Skin of body (tissue), 2 donors: ENCODE measurements around the gene SPDYE17. TPM values are rescaled to one million over a fixed set of nuclear protein-coding genes. Genes with fewer than 3 reads are reported as not detected.
"Not testable (repeated sequence)": the region's sequence is repeated elsewhere in the genome, so short reads cannot be mapped to it uniquely, and the experiment has no call there.

Source experiments
- DNase-seq: peaks from one replicate; lab custom pipeline; 2025; lab: John Stamatoyannopoulos, UW
- total RNA-seq: library from RNA; depleted of rRNA; stranded (reverse); fragments of >200 nt; gene quantifications from one replicate; pipeline ENCODE4 v1.2.3, GENCODE V29; 2014

SPDYE17 gene
- not detected for total RNA-seq

GRCh38 chr7:77032261-77032660 is at the start of gene SPDYE17:
Gene SPDYE17 (minus strand): TSS chr7:77032361. CDS start chr7:77030570, 1,791 bp downstream.
- DNase-seq, result not testable (repeated sequence)

GRCh38 chr7:77080236-77080635 is 48.1 kb upstream of the SPDYE17 start:
- not testable (repeated sequence) for DNase-seq

GRCh38 chr7:77079624-77080023 is 47.5 kb upstream of the SPDYE17 start:
- DNase-seq, result not testable (repeated sequence)

GRCh38 chr7:77079112-77079511 is 47.0 kb upstream of the SPDYE17 start:
- DNase-seq, result not testable (repeated sequence)

GRCh38 chr7:77077060-77077459 is 44.9 kb upstream of the SPDYE17 start:
- not testable (repeated sequence) for DNase-seq

GRCh38 chr7:77074786-77075396 is 42.7 kb upstream of the SPDYE17 start:
- DNase-seq, result not testable (repeated sequence)

GRCh38 chr7:77071108-77071507 is 38.9 kb upstream of the SPDYE17 start:
- DNase-seq, result not testable (repeated sequence)

GRCh38 chr7:77065869-77066268 is 33.7 kb upstream of the SPDYE17 start:
- not testable (repeated sequence) for DNase-seq

GRCh38 chr7:77063732-77064131 is 31.6 kb upstream of the SPDYE17 start:
- DNase-seq, result not testable (repeated sequence)

- DNase-seq, result not testable (repeated sequence)
Measured at GRCh38 chr7:77062557-77062956, 30.4 kb upstream of the SPDYE17 start, which contains the start of gene SPDYE18. Gene SPDYE18 (minus strand): TSS chr7:77062558. CDS start chr7:77060512, 2,046 bp downstream.

- not testable (repeated sequence) for DNase-seq
Measured at GRCh38 chr7:77026349-77026748, 5.8 kb downstream of the SPDYE17 start.

GRCh38 chr7:77010074-77010680 is 22.0 kb downstream of the SPDYE17 start:
- DNase-seq, result not testable (repeated sequence)

- DNase-seq, result not testable (repeated sequence)
Measured at GRCh38 chr7:77008000-77008399, 24.2 kb downstream of the SPDYE17 start.

GRCh38 chr7:77006127-77007110 is 25.7 kb downstream of the SPDYE17 start:
- not testable (repeated sequence) for DNase-seq

GRCh38 chr7:77005461-77006057 is 26.6 kb downstream of the SPDYE17 start:
- DNase-seq, result not testable (repeated sequence)

GRCh38 chr7:77004151-77004550 is 28.0 kb downstream of the SPDYE17 start:
- not testable (repeated sequence) for DNase-seq

GRCh38 chr7:77003241-77003640 is 28.9 kb downstream of the SPDYE17 start:
- DNase-seq, result not testable (repeated sequence)

GRCh38 chr7:77002678-77003233 is 29.4 kb downstream of the SPDYE17 start:
- not testable (repeated sequence) for DNase-seq

GRCh38 chr7:77002104-77002503 is 30.1 kb downstream of the SPDYE17 start:
- DNase-seq, result not testable (repeated sequence)

GRCh38 chr7:76999474-77000107 is 32.6 kb downstream of the SPDYE17 start:
- DNase-seq, result not testable (repeated sequence)
